ENCODE results near the gene ISL1.

Gene ISL1

DNA sequence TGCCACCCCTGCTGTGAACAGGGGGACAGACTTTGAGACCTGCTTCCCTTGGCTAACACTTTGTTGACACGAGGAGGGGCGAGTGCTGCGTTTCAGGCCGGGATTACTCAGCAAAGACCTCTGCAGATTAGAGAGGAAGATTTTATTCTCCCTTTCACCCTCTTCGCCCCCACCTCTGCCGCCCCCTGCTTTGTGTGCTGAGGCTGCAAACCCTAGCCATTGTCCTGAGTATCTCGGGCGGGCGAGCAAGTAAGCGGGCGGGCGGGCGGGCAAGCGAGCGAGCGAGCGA is 6.0 kb downstream of the ISL1 start:
- H3K9me3 ChIP-seq (ENCODE audit: insufficient read depth, low read length, severe bottlenecking): no peaks in the 10 kb centered on the region
- no peak for TF ChIP-seq EZH2 (IDR thresholded peaks at IDR 0.05; ENCODE audit: borderline replicate concordance, low read depth, low read length, severe bottlenecking)
- TF ChIP-seq, protein P1, sequence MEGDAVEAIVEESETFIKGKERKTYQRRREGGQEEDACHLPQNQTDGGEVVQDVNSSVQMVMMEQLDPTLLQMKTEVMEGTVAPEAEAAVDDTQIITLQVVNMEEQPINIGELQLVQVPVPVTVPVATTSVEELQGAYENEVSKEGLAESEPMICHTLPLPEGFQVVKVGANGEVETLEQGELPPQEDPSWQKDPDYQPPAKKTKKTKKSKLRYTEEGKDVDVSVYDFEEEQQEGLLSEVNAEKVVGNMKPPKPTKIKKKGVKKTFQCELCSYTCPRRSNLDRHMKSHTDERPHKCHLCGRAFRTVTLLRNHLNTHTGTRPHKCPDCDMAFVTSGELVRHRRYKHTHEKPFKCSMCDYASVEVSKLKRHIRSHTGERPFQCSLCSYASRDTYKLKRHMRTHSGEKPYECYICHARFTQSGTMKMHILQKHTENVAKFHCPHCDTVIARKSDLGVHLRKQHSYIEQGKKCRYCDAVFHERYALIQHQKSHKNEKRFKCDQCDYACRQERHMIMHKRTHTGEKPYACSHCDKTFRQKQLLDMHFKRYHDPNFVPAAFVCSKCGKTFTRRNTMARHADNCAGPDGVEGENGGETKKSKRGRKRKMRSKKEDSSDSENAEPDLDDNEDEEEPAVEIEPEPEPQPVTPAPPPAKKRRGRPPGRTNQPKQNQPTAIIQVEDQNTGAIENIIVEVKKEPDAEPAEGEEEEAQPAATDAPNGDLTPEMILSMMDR (IDR thresholded peaks at IDR 0.05; ENCODE audit: borderline replicate concordance, extremely low read depth, low read length, poor library complexity, severe bottlenecking): no peak
- DNase-seq (no peak), ATAC-seq (ENCODE audit: insufficient read depth, low read depth) (no peak)
- peaks cover 25% of the 10 kb centered on the region for H3K27me3 ChIP-seq (ENCODE audit: insufficient read depth, low read length, poor library complexity)
- H3K4me3 ChIP-seq (ENCODE audit: low read depth in 1 of 2, low read length in 2 of 2): no peak overlapping the region
- no peak overlapping the region for H3K27ac ChIP-seq (ENCODE audit: low read length)
- H3K79me2 ChIP-seq (ENCODE audit: insufficient read depth, low read length): no peaks in the 10 kb centered on the region
- no peaks in the 10 kb centered on the region for H3K36me3 ChIP-seq (ENCODE audit: insufficient read depth, low read length)
- no peaks in the 10 kb centered on the region for H4K20me1 ChIP-seq (ENCODE audit: insufficient read depth, low read length)
- H3K9ac ChIP-seq (ENCODE audit: low read depth, low read length): no peak overlapping the region
- no peaks in the 10 kb centered on the region for H3K4me1 ChIP-seq (ENCODE audit: insufficient read depth, low read length)
- H3K4me2 ChIP-seq (ENCODE audit: insufficient read depth, low read length): no peak overlapping the region
- H2AFZ ChIP-seq (ENCODE audit: low read depth, low read length): no peak overlapping the region

DNA sequence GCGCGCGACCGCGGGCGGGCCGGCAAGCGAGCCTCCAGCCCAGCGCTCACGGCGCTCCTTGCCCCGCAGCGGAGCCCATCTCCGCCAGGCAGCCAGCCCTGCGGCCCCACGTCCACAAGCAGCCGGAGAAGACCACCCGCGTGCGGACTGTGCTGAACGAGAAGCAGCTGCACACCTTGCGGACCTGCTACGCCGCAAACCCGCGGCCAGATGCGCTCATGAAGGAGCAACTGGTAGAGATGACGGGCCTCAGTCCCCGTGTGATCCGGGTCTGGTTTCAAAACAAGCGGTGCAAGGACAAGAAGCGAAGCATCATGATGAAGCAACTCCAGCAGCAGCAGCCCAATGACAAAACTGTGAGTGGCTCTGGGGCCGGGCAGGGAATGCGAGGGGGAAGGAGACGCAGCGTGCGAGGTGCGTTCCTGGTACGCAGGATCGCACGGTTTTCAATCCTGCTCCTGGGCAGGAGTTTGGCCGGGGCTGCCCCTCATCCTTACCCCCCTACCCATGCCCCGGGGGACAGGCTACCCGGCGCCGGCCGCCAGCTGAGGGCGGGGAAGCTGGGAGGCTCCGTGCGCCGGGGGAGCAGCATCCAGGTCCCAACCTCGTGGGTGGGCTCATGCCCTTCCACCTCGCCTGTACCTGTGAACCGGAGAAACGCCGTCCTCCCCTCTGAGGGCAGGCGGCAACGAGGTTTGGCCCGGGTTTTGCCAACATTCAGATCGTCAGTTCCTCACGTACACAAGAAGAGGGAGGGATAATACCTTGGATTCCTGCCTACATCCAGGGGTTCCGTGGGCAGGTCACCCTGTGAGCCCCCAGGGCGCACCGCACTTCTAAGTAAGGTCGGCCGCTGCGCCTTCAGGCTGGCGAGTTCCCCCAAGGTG is 6.6 kb downstream of the ISL1 start:
- Histone ChIP-seq H3K36me3 (ENCODE audit: insufficient read depth, low read length) (no peaks in the 10 kb centered on the region), H3K4me1 (ENCODE audit: insufficient read depth, low read length) (no peaks in the 10 kb centered on the region), H3K4me2 (ENCODE audit: insufficient read depth, low read length) (no peak overlapping the region), H3K27me3 (ENCODE audit: insufficient read depth, low read length, poor library complexity) (peaks cover 25% of the 10 kb centered on the region), H3K4me3 (ENCODE audit: low read depth in 1 of 2, low read length in 2 of 2) (no peak overlapping the region), H3K9ac (ENCODE audit: low read depth, low read length) (no peak overlapping the region), H3K79me2 (ENCODE audit: insufficient read depth, low read length) (no peaks in the 10 kb centered on the region), H2AFZ (ENCODE audit: low read depth, low read length) (no peak overlapping the region), H3K9me3 (ENCODE audit: insufficient read depth, low read length, severe bottlenecking) (no peaks in the 10 kb centered on the region), H3K27ac (ENCODE audit: low read length) (no peak overlapping the region), H4K20me1 (ENCODE audit: insufficient read depth, low read length) (no peaks in the 10 kb centered on the region)
- TF ChIP-seq EZH2 (IDR thresholded peaks at IDR 0.05; ENCODE audit: borderline replicate concordance, low read depth, low read length, severe bottlenecking): no peak
- TF ChIP-seq, protein P1 (IDR thresholded peaks at IDR 0.05; ENCODE audit: borderline replicate concordance, extremely low read depth, low read length, poor library complexity, severe bottlenecking): no peak
- no peak for DNase-seq
- no peak for ATAC-seq (ENCODE audit: insufficient read depth, low read depth)

DNA sequence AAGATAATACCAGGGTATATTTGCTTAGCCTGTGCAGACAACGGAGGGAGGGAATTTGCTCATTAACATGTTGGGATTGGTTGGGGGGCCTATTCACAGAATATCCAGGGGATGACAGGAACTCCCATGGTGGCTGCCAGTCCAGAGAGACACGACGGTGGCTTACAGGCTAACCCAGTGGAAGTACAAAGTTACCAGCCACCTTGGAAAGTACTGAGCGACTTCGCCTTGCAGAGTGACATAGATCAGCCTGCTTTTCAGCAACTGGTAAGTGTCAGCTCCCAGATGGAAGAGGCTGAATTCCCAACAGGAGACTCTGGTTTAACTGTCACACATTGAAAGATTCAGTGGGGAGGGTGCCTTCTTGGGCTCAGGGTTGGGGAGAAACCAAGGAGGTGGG is 7.9 kb downstream of the ISL1 start:
- Histone ChIP-seq H3K36me3 (ENCODE audit: insufficient read depth, low read length) (no peaks in the 10 kb centered on the region), H4K20me1 (ENCODE audit: insufficient read depth, low read length) (no peaks in the 10 kb centered on the region), H3K9ac (ENCODE audit: low read depth, low read length) (no peak overlapping the region), H3K79me2 (ENCODE audit: insufficient read depth, low read length) (no peaks in the 10 kb centered on the region), H3K27ac (ENCODE audit: low read length) (no peak overlapping the region), H3K4me2 (ENCODE audit: insufficient read depth, low read length) (no peak overlapping the region), H3K4me3 (ENCODE audit: low read depth in 1 of 2, low read length in 2 of 2) (no peak overlapping the region), H3K4me1 (ENCODE audit: insufficient read depth, low read length) (no peaks in the 10 kb centered on the region), H3K27me3 (ENCODE audit: insufficient read depth, low read length, poor library complexity) (peaks cover 17% of the 10 kb centered on the region), H2AFZ (ENCODE audit: low read depth, low read length) (no peak overlapping the region), H3K9me3 (ENCODE audit: insufficient read depth, low read length, severe bottlenecking) (no peaks in the 10 kb centered on the region)
- DNase-seq: no peak
- TF ChIP-seq EZH2 (IDR thresholded peaks at IDR 0.05; ENCODE audit: borderline replicate concordance, low read depth, low read length, severe bottlenecking): no peak
- TF ChIP-seq, protein P1 (IDR thresholded peaks at IDR 0.05; ENCODE audit: borderline replicate concordance, extremely low read depth, low read length, poor library complexity, severe bottlenecking): no peak
- ATAC-seq (ENCODE audit: insufficient read depth, low read depth): no peak

Measured in DND-41 (cell line).